Measurements from ENCODE around the gene DCDC2C.

GRCh38 chr2:3793249-3793648 lies 89.9 kb downstream of the DCDC2C start:
- TF ChIP-seq EZH2 (IDR thresholded peaks at IDR 0.05; ENCODE audit: low read depth) (no peak), CTCF (conservative IDR thresholded peaks at IDR 0.05) (no peak)

Data from PC-9 (cell line).